ENCODE data around the gene SH3RF3. TPM values are rescaled to one million over a fixed set of nuclear protein-coding genes. Genes with fewer than 3 reads are reported as not detected.

Gene SH3RF3
- total RNA-seq, 2 experiments from 2014 or later: 0.25 to 0.44 TPM

DNA sequence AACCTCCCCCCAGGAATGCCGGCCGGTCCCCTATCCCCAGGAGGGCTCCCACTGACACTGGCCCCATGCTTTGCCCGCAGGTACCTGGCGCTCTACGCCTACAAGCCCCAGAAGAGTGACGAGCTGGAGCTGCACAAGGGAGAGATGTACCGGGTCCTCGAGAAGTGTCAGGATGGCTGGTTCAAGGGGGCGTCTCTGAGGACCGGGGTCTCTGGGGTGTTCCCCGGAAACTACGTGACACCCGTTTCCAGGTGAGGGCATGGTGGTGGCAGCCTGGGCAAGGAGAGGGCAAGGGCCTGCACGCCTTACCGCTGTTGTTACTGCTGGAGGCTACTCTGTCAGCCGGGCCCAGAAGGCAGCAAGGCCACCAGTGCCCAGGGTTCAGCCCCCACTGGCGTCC, 303.4 kb downstream of the SH3RF3 start:
- ChIA-PET CTCF (no interaction called here), POLR2A (no interaction called here)

DNA sequence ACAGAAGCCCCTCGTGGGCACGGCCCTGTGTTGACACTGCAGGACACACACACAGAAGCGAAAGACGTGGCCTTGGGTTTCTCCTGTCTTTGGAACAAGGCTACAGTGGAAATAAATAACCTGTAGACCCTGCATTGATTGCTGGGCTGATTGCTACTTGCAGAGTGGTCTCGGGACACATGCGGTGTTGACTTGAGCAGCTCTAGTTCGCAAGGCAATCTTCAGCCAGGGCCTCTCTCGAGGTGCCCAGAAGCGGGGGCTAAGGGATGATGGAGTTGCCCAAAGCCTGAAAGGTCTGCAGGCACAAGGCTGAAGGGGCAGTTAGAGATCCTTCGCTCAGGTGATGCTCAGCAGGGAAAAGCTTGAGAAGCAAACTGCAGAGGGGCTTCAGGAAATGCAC, 304.5 kb downstream of the SH3RF3 start:
- ChIA-PET CTCF (no interaction called here), POLR2A (no interaction called here)

DNA sequence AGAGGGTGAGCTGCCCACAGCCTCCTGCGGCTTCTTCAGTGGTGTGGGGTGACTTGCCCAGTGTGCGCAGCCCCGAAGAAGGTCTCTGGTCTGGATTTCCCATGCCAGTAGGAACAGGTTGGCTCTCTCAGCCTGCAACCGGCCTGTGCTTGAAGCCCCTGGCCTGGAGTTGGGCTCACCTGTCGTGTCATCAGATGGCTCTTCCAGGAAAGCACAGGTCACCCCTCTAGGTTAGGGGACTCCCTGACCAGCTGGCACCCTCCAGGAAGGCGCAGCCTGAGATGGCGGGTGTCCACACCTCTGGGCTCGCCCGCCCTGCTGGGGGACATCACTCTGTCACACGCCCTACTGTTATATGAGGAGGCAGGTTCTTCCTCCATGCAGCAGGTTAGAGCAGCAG, 304.9 kb downstream of the SH3RF3 start:
- ChIA-PET POLR2A (no interaction called here), CTCF (interaction anchor here (1.2 kb wide), 1 partner anchor 76 kb away, joined by 3 read pairs; no protein-coding TSS in a partner anchor)

DNA sequence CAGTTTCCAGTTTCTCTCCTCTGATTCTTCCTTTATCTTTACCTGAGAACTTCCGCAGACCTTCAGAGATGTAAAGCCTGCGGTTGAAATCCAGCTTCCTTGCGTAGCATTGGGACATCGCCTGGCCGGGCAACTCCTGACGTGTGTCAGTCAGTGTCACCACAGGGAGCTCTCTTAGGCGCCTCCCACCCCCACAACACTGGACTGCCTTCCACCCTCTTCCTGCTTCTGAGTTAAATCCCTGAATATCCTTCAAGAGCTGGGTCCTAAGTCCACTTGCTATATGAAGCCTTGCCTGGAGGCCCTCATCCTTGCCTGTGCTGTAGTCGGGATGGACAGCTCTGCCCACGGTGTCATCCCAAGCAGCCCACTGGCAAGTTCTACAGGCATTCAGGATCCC, 305.3 kb downstream of the SH3RF3 start:
- ChIA-PET CTCF (interaction anchor here (1.2 kb wide), 1 partner anchor 76 kb away, joined by 3 read pairs; no protein-coding TSS in a partner anchor), POLR2A (no interaction called here)

DNA sequence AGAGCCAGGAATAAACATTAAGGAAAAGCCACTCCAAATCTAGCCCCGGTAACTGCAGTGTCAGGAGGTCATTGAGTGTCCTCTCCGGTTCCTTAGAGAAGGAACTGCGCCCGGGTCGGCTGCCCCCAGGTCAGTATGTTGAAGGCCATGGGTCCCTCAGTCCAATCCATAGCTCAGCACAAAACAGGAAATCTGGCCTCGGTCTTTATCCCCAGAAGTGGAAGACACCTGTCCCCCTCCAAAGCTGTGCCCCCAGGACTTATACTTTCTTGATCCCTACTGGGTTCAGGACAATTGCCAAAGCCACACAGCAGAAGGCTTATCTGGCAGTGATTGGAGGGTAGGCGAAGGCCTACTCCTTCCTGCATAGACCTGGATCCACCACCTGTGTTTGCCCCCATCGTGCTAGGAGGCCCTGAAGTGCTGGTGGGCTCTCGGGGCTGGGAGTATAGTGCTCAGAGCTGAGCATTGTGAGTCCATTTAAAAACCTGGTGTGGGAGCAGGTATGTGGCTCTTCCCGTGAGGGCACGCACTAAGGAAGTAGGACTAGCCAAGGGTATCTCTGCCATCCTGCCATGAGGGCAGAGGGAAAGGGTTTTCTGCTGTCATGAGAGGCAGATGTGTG, 306.2 kb downstream of the SH3RF3 start:
- ChIA-PET CTCF (interaction anchor here (1.2 kb wide), 1 partner anchor 75 kb away, joined by 3 read pairs; no protein-coding TSS in a partner anchor), POLR2A (no interaction called here)

DNA sequence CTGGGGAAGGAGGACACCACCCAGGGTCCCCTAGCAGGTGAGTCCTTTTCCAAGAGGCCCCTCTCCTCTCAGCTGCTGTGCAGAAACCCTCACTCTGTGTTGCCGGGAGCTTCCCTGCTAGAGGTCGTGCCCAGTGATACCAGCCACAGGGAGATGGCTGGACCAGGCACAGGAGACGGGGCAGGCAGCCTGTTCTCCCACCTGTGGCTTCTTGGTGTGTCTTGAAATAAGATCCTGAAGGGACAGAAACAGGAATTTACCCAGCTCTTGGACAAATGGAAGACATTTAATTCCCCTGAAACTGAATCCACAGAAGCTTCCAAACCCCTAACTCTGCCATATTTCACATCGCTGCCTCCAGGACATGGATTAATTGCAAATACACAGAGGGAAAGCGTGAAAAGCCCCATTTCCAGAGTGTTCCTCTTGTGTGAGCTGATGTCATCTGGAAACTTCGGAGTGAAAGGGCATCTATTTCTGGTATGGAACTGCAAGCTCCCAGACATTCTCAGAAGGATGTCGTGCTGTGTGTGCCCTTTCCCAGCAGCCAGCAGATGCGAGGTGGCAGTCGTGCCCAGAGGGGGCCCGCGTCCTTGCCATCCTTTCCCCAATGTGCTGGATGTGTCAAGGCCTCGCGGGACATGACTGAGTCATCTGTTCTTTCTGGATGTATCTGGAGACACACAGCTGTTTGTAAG, 307.0 kb downstream of the SH3RF3 start:
- ChIA-PET CTCF (no interaction called here), POLR2A (no interaction called here)

DNA sequence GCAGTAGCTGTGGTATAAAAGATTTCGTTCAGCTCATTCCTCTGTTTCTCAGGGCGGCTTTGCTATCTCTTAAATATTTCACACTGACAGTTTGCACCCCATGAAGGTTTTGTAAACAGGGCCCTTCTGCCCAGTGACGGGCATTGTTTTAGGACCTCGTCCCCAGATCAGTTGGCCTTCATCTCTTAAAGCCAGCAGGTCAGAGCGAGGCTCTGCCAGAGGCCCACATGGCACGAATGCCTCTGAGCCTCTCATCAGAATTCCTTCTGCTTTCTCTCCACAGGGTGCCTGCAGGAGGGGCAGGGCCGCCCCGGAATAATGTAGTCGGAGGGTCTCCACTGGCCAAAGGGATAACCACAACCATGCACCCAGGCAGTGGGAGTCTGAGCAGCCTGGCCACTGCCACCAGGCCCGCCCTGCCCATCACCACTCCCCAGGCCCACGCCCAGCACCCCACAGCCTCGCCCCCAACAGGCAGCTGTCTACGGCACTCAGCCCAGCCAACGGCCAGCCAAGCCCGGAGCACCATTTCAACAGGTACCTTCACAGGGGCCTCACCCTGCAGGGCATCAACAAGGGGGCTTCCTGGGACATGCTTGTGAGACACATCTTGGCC, 307.7 kb downstream of the SH3RF3 start:
- POLR2A ChIA-PET: no interaction called here

DNA sequence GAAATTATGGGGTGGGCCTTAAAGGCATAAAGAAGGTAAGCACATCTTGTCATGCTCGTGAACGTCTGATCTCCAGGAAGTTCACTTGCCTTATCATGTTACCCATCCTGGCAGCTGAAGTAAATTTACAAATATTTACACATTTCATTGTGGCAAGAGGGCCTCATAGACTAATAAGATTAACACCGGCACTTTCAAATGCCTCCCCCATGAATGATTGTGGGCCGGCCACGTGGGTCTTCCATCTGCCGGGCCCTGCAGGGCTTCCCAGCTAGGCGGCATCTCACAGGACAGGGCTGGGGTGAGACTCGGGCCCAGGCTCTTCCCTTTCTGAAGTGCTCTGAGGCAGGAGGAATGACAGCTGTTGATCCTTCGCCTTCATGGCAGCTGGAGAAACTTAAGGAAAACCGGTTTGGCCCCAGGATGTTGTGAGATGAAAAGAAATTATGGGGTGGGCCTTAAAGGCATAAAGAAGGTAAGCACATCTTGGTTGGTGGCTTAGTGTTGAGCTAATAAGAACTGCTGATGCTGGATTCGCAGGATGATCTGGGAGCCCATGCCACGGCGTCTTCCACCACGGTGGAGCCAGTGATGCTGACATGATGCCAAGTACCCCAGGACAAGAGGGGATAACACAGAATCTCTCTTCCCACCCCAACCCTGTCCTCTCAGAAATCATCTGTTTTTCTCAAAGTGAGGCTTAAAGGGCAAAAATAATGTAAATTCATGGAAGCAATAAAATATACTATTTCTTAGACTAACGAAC, 308.5 kb downstream of the SH3RF3 start:
- CTCF ChIA-PET: no interaction called here
- POLR2A ChIA-PET: no interaction called here

More for the DNA sequence above, 307.7 kb downstream of the SH3RF3 start:
- CTCF ChIA-PET: no interaction called here

DNA sequence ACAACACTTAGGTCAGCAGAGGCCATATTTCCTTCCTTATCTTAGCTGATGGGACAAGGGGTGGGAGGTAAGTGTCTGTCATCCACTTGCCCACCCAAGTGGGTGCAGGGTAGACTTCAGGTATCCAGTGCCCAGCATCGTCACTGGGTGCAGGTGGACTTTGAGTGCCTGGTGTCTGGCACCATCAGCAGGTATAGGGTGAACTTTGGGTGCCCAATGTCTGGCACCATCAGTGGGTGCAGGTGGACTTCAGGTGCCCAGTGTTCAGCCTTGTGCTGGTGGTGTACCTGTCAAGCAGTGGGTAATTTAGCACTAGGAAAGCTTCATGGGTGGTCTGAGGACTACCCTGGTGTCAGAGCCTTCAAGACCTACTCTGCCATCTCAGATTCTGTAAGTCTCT, 309.1 kb downstream of the SH3RF3 start:
- CTCF ChIA-PET: no interaction called here
- POLR2A ChIA-PET: no interaction called here

DNA sequence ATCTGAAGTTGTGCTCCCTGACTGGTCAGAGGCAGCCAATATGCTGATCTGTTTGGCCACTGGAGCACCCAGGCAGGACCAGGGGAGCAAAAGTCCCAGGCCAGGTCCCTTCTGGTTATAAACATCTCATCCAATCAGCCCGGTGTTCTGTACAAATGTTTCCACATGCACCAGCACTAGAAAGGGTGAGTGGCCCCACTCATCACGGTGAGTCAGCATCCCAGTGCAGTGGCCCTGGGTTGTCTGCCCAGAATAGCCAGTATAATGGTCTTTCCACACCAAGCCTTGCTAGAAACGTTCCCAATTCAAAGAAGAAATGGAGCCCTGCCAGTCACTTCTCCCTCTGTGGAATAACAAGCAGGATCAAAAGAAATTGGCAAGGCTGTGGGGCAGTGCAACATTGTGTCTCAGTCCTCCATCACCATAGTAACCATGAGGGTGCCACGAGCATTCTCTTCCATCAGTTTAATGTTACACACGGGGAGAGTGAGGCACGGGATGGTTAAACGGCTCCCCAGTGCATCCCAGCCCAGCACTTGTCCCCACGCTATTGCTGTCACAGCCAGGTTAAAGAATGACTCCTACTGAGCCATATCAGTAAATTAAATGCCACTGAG, 309.9 kb downstream of the SH3RF3 start:
- CTCF ChIA-PET: no interaction called here
- POLR2A ChIA-PET: no interaction called here

DNA sequence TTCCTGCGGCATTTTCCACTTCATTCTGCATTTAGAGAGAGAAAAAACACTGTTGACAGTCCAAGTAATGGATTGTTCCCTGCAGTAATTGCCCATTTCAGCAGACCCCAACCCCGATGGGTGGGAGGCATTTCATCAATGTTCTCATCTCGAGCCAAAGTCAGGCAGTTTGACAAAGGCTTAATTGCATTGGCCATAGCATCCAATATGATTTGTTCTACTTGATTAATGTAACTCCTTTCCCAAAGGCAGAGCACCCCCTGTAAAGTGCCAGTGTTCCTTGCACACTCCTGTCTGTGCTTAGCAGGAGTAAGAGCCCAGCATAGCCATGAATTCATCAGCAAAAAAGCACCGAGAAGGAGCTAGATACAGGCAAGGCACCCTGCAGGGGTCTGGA, 310.4 kb downstream of the SH3RF3 start:
- ChIA-PET POLR2A (no interaction called here), CTCF (no interaction called here)

DNA sequence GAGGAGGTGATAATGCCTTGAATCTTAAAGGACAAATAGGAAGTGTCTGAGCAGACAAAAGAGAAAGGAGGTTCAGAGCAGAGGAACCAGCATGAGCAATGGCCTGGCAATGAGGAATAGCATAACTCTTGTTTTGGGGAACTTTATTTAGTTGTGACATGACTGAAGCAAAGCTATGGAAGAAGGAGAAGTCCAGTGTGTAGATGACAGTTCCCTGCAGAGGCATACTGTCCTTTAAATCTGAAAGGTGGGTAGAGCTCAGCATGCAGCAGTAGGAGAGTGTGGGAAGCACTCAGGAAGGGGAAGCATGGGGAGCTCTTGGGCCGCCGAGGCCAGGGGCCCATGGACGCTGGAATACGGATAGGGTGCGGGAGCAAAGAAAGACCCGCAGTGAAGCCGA, 311.0 kb downstream of the SH3RF3 start:
- ChIA-PET POLR2A (no interaction called here), CTCF (no interaction called here)

DNA sequence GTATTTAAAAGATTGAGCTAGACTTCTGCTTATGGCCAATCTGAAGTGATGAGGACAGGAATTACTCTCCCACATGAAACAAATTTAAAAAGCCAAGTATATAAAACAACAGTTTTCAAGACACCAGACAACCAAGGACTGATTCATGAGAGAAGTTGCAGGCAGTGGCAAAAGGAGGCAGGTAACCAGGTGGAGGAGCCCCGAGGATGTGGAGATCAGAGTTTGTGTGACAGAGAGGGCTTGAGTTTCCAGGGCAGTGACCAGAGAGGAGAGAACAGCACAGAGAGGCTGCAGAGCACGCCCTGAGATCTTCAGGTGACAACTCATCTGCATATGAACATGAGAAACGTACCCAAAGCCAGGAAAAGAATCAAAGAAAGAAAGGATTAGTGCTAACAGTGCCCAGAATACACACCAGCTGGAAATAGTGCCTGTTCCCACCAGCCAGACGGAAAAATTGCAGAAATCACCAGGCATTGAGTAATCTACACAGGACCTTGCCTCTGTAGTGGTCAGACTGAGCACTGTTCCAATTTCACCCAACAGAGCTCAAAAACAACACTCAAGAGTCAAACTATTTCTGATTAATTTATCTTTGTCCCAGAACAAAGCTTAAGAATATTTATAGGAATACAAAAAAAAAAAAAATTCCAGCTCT, 311.6 kb downstream of the SH3RF3 start:
- CTCF ChIA-PET: no interaction called here
- POLR2A ChIA-PET: no interaction called here

DNA sequence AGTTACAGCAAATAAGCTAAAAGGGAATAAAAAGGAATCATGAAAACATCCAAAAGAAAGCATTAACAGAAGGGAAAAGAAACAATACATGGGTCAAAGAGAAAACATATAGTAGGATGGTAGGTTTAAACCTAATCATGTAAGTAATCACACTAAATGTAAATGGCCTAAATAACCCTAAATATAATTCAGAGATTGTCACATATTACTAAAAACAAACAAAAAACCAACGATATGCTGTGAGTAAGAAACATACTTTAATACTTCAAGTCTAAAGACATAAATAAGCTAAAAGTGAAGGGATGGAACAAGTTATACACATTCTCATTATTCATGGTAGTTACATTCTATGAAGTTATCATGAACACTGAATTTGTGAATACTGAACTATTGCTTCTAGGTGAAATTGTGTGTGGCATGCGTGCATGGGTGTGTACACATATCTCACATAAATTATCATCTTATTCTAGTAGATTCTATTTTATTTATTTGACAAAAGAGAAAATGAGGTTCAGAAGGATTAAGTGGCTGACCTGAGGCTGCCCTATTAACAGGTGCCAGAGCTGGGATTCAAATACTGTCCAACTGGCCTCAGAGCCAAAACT, 313.8 kb downstream of the SH3RF3 start:
- CTCF ChIA-PET: no interaction called here

DNA sequence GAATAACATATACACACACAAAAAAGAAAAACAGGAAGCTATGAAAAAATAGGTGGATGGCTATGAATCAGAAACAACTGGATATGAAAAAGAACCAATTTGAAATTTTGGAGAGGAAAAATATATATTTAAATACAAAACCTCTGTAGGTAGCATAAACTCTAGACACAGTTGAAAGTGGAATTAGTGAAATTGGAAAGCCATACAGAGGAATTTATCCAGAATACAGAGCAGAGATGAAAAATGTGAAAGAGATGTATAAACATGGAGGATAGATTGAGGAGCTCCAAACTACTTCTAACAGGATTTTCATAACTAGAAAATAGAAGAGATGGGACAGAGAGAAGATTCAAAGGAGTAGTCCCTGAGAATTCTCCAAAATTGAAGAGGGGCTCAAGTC, 315.9 kb downstream of the SH3RF3 start:
- ChIA-PET CTCF (interaction anchor here (1.5 kb wide), 1 partner anchor 65 kb away, joined by 4 read pairs; no protein-coding TSS in a partner anchor), POLR2A (interaction anchor here (0.6 kb wide), 1 partner anchor 230 kb away, joined by 3 read pairs; no protein-coding TSS in a partner anchor)

More for the DNA sequence above, 313.8 kb downstream of the SH3RF3 start:
- POLR2A ChIA-PET: no interaction called here

DNA sequence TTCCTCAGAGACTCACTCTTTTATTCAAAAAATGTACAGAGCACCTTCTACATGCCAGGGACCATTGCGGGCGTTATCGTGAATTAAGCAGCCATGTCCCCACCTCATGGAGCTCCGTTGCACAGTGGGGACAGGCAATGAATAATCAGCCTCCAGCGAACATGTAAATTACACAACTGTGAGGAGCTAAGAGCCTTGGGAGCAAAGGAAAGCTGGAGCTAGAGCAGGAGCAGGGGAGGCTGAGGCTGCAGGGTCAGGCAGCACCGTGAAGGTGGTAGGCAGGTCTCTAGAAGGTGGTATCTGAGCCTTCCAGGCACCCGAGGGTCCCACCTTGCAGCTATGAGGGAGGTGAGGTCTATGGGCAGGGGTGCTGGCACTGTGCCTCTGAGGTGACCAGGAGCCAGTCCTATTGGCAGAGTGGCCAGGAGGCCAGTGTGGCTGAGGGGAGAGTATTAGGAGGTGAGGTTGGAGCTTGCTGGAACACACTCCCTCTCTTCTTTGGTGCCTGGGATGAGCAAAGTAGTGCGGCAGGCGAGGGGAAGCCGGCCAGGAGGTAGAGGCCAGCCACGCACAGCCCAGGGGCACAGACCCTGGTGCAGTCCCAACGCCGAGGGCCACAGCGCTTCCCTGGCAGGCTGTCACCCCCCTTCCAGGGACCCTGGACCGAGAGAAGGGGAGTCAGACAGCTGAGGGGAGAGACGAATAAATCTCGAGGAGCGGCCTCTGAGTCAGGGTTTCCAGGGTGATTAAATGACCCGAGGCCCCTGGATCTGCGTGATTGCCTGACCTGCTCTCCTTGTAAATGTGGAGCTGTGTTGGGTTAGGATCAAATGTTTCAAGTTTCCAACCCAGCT, 317.5 kb downstream of the SH3RF3 start:
- ChIA-PET POLR2A (no interaction called here), CTCF (no interaction called here)

DNA sequence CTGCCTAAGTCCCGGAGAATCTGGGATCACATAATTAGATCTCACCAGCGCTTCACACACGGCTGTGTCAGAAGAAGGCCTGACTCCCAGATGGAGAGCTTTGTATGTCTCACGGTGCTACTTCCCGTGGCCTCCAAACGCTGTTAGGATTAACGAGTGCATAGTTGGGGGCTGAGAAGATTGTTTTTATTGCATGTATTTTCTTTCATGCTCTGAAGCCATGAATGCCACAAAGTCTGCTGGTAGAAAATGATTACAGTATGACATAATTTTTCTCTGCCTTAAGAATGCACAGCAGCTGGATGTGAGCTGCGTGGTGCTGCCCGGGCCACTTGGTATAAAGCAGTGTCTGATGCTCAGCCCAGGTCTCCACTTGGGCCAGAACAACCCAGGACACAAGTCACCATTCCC, 318.3 kb downstream of the SH3RF3 start:
- CTCF ChIA-PET: no interaction called here

DNA sequence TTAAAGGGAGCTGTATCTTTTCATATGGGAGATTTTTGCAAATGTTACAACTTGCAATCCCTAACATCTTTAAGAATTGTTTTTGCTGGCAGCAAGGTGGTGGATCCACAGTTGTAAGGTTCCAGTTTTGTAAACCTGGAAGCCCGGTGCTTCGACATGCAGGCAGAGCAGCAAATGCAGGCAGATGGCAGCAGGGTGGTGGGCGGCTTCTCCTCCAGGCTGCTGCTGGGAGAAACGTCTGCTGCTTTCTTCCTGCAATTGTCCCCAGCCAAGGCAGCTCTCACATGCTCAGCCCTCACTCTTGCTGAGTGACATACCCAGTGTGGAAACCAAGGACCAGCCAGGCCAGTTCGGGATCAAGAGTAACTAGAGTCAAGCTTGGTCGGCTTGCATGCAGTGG, 318.8 kb downstream of the SH3RF3 start:
- CTCF ChIA-PET: no interaction called here

More for the DNA sequence above, 318.3 kb downstream of the SH3RF3 start:
- POLR2A ChIA-PET: no interaction called here

More for the DNA sequence above, 318.8 kb downstream of the SH3RF3 start:
- POLR2A ChIA-PET: no interaction called here

Data from activated CD8-positive, alpha-beta memory T cell treated with anti-CD3 and anti-CD28 coated beads for 36 hours (primary cell).